H9 (cell line): ENCODE measurements around the gene ADGRF5. TPM values are rescaled to one million over a fixed set of nuclear protein-coding genes. Genes with fewer than 3 reads are reported as not detected.

Experiments used
- DNase-seq: peaks from one replicate; pipeline ENCODE4 v3.0.0-alpha.2; 2017
- H2AFZ ChIP-seq: one replicate; pipeline ENCODE4 v1.6.1; 2013; ENCODE audit warnings: mild to moderate bottlenecking, low read length, control low read depth, moderate library complexity
- H2AK5ac ChIP-seq: 2 replicates; pipeline ENCODE4 v1.6.1; 2013; ENCODE audit warnings: low read length, control low read depth, mixed read lengths; ENCODE audit not compliant: insufficient read length
- H2BK120ac ChIP-seq: one replicate; pipeline ENCODE4 v1.6.1; 2013; ENCODE audit warnings: low read depth, mild to moderate bottlenecking, low read length, control low read depth, inconsistent platforms; ENCODE audit not compliant: poor library complexity, severe bottlenecking
- H2BK12ac ChIP-seq: 2 replicates; pipeline ENCODE4 v1.6.1; 2013; ENCODE audit warnings: low read length, control low read depth, mixed read lengths, low read depth; ENCODE audit not compliant: insufficient read length
- H2BK15ac ChIP-seq: 2 replicates; pipeline ENCODE4 v1.6.1; 2013; ENCODE audit warnings: low read depth, low read length, control low read depth
- H2BK20ac ChIP-seq: one replicate; pipeline ENCODE4 v1.6.1; 2013; ENCODE audit warnings: low read depth, mild to moderate bottlenecking, low read length, control low read depth, inconsistent platforms; ENCODE audit not compliant: poor library complexity, severe bottlenecking
- H2BK5ac ChIP-seq: 2 replicates; pipeline ENCODE4 v1.6.1; 2013; ENCODE audit warnings: low read length, control low read depth, mixed read lengths; ENCODE audit not compliant: insufficient read length
- H3K14ac ChIP-seq: 2 replicates; pipeline ENCODE4 v1.6.1; 2013; ENCODE audit warnings: low read length, control low read depth; ENCODE audit not compliant: insufficient read depth
- H3K18ac ChIP-seq: 2 replicates; pipeline ENCODE4 v1.6.1; 2013; ENCODE audit warnings: low read depth, mild to moderate bottlenecking, mixed read lengths, low read length, control low read depth; ENCODE audit not compliant: insufficient read length
- H3K23ac ChIP-seq: 2 replicates; pipeline ENCODE4 v1.6.1; 2013; ENCODE audit warnings: low read length, control low read depth, mixed read lengths, low read depth; ENCODE audit not compliant: insufficient read length
- H3K23me2 ChIP-seq: 2 replicates; pipeline ENCODE4 v1.6.1; 2013; ENCODE audit warnings: low read depth, mild to moderate bottlenecking, mixed read lengths, low read length, control low read depth; ENCODE audit not compliant: insufficient read length, poor library complexity, severe bottlenecking
- H3K27ac ChIP-seq: 2 replicates; pipeline ENCODE4 v1.5.1; 2013; ENCODE audit warnings: low read length, control low read depth, mixed read lengths, low read depth; ENCODE audit not compliant: insufficient read length
- H3K27me3 ChIP-seq: 2 replicates; pipeline ENCODE4 v1.6.1; 2013; ENCODE audit warnings: low read length, control low read depth, inconsistent platforms; ENCODE audit not compliant: insufficient read depth
- H3K4ac ChIP-seq: 2 replicates; pipeline ENCODE4 v1.6.1; 2013; ENCODE audit warnings: low read depth, mild to moderate bottlenecking, control low read depth, inconsistent platforms, low read length, moderate library complexity
- H3K4me1 ChIP-seq: 2 replicates; pipeline ENCODE4 v1.6.1; 2013; ENCODE audit warnings: low read length, control low read depth, inconsistent platforms; ENCODE audit not compliant: insufficient read depth
- H3K4me2 ChIP-seq: 2 replicates; pipeline ENCODE4 v1.6.1; 2013; ENCODE audit warnings: low read length, control low read depth, mixed read lengths; ENCODE audit not compliant: insufficient read length, insufficient read depth
- H3K56ac ChIP-seq: 2 replicates; pipeline ENCODE4 v1.6.1; 2013; ENCODE audit warnings: low read depth, mild to moderate bottlenecking, mixed read lengths, low read length, control low read depth; ENCODE audit not compliant: insufficient read length
- H3K79me1 ChIP-seq: 2 replicates; pipeline ENCODE4 v1.6.1; 2013; ENCODE audit warnings: low read depth, mild to moderate bottlenecking, moderate library complexity, low read length, control low read depth, inconsistent platforms; ENCODE audit not compliant: insufficient read depth, poor library complexity, severe bottlenecking
- H3K79me2 ChIP-seq: 2 replicates; pipeline ENCODE4 v1.6.1; 2013; ENCODE audit warnings: low read length, control low read depth, inconsistent platforms; ENCODE audit not compliant: insufficient read depth
- H3K9ac ChIP-seq: 2 replicates; pipeline ENCODE4 v1.6.1; 2013; ENCODE audit warnings: low read length, control low read depth, mixed read lengths; ENCODE audit not compliant: insufficient read length; ENCODE audit errors: extremely low read depth
- H3K9me3 ChIP-seq: one replicate; pipeline ENCODE4 v1.6.1; 2013; ENCODE audit warnings: low read depth, low read length, inconsistent platforms; ENCODE audit not compliant: control insufficient read depth
- H3T11ph ChIP-seq: one replicate; pipeline ENCODE4 v1.6.1; 2013; ENCODE audit warnings: mild to moderate bottlenecking, low read length, control low read depth, inconsistent platforms
- H4K20me1 ChIP-seq: one replicate; pipeline ENCODE4 v1.6.1; 2013; ENCODE audit not compliant: control insufficient read depth, insufficient read length, insufficient read depth
- H4K5ac ChIP-seq: 2 replicates; pipeline ENCODE4 v1.6.1; 2013; ENCODE audit warnings: low read depth, mild to moderate bottlenecking, mixed read lengths, low read length, control low read depth; ENCODE audit not compliant: insufficient read length
- H4K8ac ChIP-seq: replicated peaks from 2 replicates; pipeline ENCODE4 v1.6.1; 2013; ENCODE audit warnings: low read length, control low read depth, mixed read lengths, low read depth; ENCODE audit not compliant: insufficient read length
- H4K91ac ChIP-seq: 2 replicates; pipeline ENCODE4 v1.6.1; 2013; ENCODE audit warnings: low read depth, mild to moderate bottlenecking, moderate library complexity, mixed read lengths, low read length, control low read depth; ENCODE audit not compliant: insufficient read length
- H3K27ac Mint-ChIP-seq, 3 experiments: 2 replicates in 2 of 3; 3 replicates in 1 of 3; pipeline ENCODE4 v1.8.0; 2020 to 2021; ENCODE audit warnings: mixed read lengths in 3 of 3, mild to moderate bottlenecking in 1 of 3, moderate library complexity in 1 of 3
- H3K27me3 Mint-ChIP-seq: 2 replicates; pipeline ENCODE4 v1.8.0; 2021; ENCODE audit warnings: low read depth, mild to moderate bottlenecking, moderate library complexity, mixed read lengths
- H3K36me3 Mint-ChIP-seq, 3 experiments: 2 replicates in 2 of 3; 3 replicates in 1 of 3; pipeline ENCODE4 v1.8.0; 2020 to 2021; ENCODE audit warnings: low read depth in 3 of 3, mixed read lengths in 3 of 3; ENCODE audit not compliant: insufficient read depth in 1 of 3
- H3K4me1 Mint-ChIP-seq, 2 experiments: 2 replicates each; pipeline ENCODE4 v1.8.0; 2020; ENCODE audit warnings: mixed read lengths in 2 of 2
- H3K4me3 Mint-ChIP-seq, 2 experiments: 2 replicates in 1 of 2; 3 replicates in 1 of 2; pipeline ENCODE4 v1.8.0; 2020 to 2021; ENCODE audit warnings: mild to moderate bottlenecking in 2 of 2, mixed read lengths in 2 of 2, moderate library complexity in 1 of 2
- H3K9me3 Mint-ChIP-seq, 2 experiments: 2 replicates in 1 of 2; 3 replicates in 1 of 2; pipeline ENCODE4 v1.8.0; 2020; ENCODE audit warnings: mild to moderate bottlenecking in 2 of 2, mixed read lengths in 2 of 2, moderate library complexity in 1 of 2
- total RNA-seq: library from RNA; stranded (reverse); gene quantifications from 2 replicates; pipeline ENCODE4 v1.2.1, GENCODE V29; 2021
- TF ChIP-seq, protein P1 (sequence below): fragments of 200-600 bp; sonication (generic); conservative IDR thresholded peaks from 3 replicates; pipeline ENCODE4 v1.8.0; 2021; ENCODE audit warnings: antibody characterized with exemption, mild to moderate bottlenecking

The ADGRF5 gene
- total RNA-seq, 1 experiment from 2014 or later, result not detected

DNA sequence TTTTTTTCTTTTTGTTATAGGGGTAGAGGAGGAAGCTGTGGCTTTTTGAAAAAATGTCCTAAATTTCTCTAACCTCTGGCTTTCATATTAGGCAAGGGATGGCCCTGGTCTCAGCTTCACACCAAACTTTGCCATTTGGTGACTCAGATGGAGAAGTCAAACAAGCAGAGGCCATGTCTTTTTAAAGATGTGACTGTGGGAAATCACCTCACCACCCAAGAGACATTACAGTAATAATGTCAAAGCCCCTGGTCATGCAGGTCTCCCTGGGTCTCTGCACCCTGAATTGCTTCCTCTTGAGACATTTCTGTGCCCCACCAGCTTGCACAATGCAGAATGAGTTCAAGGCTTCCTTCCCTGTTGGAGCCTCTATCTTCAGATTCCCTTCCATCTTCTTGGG is 39.5 kb upstream of the ADGRF5 start:
- H3K27me3 ChIP-seq, result no peaks in the 10 kb centered on the region
- no peaks in the 10 kb centered on the region for H3K9me3 ChIP-seq
- no peak overlapping the region for H2BK5ac ChIP-seq
- no peak for DNase-seq
- no peaks in the 10 kb centered on the region for H3K27me3 Mint-ChIP-seq
- no peaks in the 10 kb centered on the region; the same call in 1 of the 2 replicates for H3K4me1 ChIP-seq
- no peak overlapping the region for H2BK120ac ChIP-seq
- no peak overlapping the region for H2AK5ac ChIP-seq
- no peak overlapping the region for H3K4me2 ChIP-seq
- no peaks in the 10 kb centered on the region for H3K9me3 Mint-ChIP-seq
- H3K14ac ChIP-seq, result no peak overlapping the region
- H2BK20ac ChIP-seq, result no peak overlapping the region
- no peaks in the 10 kb centered on the region for H4K20me1 ChIP-seq
- H4K8ac ChIP-seq, result no peak overlapping the region
- H3K56ac ChIP-seq, result no peak overlapping the region
- no peak overlapping the region for H3K9ac ChIP-seq
- no peak overlapping the region for H3K27ac Mint-ChIP-seq
- no peak overlapping the region for H3T11ph ChIP-seq
- TF ChIP-seq, protein P1, sequence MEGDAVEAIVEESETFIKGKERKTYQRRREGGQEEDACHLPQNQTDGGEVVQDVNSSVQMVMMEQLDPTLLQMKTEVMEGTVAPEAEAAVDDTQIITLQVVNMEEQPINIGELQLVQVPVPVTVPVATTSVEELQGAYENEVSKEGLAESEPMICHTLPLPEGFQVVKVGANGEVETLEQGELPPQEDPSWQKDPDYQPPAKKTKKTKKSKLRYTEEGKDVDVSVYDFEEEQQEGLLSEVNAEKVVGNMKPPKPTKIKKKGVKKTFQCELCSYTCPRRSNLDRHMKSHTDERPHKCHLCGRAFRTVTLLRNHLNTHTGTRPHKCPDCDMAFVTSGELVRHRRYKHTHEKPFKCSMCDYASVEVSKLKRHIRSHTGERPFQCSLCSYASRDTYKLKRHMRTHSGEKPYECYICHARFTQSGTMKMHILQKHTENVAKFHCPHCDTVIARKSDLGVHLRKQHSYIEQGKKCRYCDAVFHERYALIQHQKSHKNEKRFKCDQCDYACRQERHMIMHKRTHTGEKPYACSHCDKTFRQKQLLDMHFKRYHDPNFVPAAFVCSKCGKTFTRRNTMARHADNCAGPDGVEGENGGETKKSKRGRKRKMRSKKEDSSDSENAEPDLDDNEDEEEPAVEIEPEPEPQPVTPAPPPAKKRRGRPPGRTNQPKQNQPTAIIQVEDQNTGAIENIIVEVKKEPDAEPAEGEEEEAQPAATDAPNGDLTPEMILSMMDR, result no peak
- no peak overlapping the region for H2BK15ac ChIP-seq
- no peak overlapping the region for H2BK12ac ChIP-seq
- H3K4me1 Mint-ChIP-seq, result peaks cover 9% of the 10 kb centered on the region in 2 experiments
- no peak overlapping the region for H4K91ac ChIP-seq
- no peak overlapping the region for H4K5ac ChIP-seq
- no peaks in the 10 kb centered on the region for H3K79me2 ChIP-seq
- H3K4ac ChIP-seq, result no peak overlapping the region
- H3K18ac ChIP-seq, result no peak overlapping the region
- H3K79me1 ChIP-seq, result no peaks in the 10 kb centered on the region
- no peak overlapping the region for H3K4me3 Mint-ChIP-seq
- H2AFZ ChIP-seq, result no peak overlapping the region
- no peak overlapping the region for H3K23ac ChIP-seq
- H3K36me3 Mint-ChIP-seq, result no peaks in the 10 kb centered on the region
- no peak overlapping the region for H3K27ac ChIP-seq
- no peaks in the 10 kb centered on the region for H3K23me2 ChIP-seq
